ENCODE data around the gene CDPF1. TPM values are rescaled to one million over a fixed set of nuclear protein-coding genes. Genes with fewer than 3 reads are reported as not detected.

The CDPF1 gene
- total and polyA plus RNA-seq, 2 donors (not counting 3 experiments of a cell fraction or from before 2014, with no cell fraction given): 9.7 to 9.9 TPM

DNA sequence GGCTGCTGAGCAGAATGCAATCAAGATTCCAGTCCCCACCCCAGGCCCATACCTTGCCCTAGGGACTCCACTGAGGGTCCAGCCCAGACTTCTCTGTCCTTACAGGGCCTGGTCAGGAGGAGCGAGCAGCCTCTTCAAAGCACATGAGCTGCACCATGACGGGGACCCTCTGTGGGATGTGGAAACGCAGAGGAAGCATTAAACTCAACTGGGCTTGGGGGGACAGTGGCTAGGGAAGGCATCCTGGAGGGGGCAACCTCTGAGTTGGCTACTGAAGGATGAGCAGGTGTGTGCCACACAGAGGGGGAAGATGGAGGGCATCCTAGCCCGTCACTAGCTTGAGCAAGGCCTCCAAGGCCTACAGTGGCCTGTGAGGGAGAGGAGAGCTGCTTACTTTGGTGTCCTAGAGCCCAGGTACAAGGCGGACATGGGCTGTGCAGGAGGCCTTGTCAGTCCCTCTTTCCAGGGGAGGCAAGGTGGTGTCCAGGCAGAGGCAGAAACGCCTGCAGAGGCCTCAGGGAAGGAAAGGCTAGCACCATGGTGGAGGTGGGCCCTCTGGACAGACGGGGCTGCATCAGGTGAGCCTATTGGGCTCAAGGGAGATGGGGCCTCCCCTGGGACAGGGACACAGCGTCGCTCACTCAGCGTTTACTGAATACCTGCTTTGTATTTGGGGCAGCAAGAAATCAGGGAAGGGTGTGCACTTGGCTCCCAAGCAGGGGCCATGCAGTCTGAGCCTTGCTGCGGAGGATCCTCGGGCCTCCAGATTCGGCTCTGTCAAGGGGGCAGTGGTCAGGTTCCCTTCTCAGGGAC, 32.0 kb upstream of the CDPF1 start:
- H3K4me1 ChIP-seq (ENCODE audit: control insufficient read depth, extremely low read depth, insufficient read depth, low read length): no peaks in the 10 kb centered on the region
- no peak overlapping the region for H3K27ac ChIP-seq (ENCODE audit: insufficient read depth, low read depth, low read length)
- no peaks in the 10 kb centered on the region for H4K20me1 ChIP-seq (replicated peaks; ENCODE audit: control insufficient read depth, extremely low read depth, insufficient read depth, low read length)
- H3K4me3 ChIP-seq (replicated peaks in 1 of 3; ENCODE audit: insufficient read depth in 1 of 3, low read depth in 1 of 3, low read length in 3 of 3): no peak overlapping the region
- no peak overlapping the region for H3K9ac ChIP-seq (replicated peaks; ENCODE audit: extremely low read depth, insufficient read depth, low read length)
- FAIRE-seq: no peak
- no TSS peak for BruUV-seq (replicated peaks)
- H3K9me3 ChIP-seq (replicated peaks; ENCODE audit: control insufficient read depth, insufficient read depth, low read length): no peaks in the 10 kb centered on the region
- H3K36me3 ChIP-seq (ENCODE audit: control insufficient read depth in 2 of 2, extremely low read depth in 1 of 2, insufficient read depth in 2 of 2, low read length in 2 of 2): peaks cover 15 to 47% of the 10 kb centered on the region in 2 experiments
- H3K79me2 ChIP-seq (ENCODE audit: control insufficient read depth, insufficient read depth, low read length): no peaks in the 10 kb centered on the region
- TF ChIP-seq, protein P1, sequence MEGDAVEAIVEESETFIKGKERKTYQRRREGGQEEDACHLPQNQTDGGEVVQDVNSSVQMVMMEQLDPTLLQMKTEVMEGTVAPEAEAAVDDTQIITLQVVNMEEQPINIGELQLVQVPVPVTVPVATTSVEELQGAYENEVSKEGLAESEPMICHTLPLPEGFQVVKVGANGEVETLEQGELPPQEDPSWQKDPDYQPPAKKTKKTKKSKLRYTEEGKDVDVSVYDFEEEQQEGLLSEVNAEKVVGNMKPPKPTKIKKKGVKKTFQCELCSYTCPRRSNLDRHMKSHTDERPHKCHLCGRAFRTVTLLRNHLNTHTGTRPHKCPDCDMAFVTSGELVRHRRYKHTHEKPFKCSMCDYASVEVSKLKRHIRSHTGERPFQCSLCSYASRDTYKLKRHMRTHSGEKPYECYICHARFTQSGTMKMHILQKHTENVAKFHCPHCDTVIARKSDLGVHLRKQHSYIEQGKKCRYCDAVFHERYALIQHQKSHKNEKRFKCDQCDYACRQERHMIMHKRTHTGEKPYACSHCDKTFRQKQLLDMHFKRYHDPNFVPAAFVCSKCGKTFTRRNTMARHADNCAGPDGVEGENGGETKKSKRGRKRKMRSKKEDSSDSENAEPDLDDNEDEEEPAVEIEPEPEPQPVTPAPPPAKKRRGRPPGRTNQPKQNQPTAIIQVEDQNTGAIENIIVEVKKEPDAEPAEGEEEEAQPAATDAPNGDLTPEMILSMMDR (IDR thresholded peaks at IDR 0.05; ENCODE audit: extremely low read depth in 1 of 2, insufficient read depth in 1 of 2, low read depth in 1 of 2, low read length in 2 of 2): no peak
- TF ChIP-seq POLR2AphosphoS5 (IDR thresholded peaks at IDR 0.05; ENCODE audit: insufficient read depth, low read depth, low read length): no peak
- no peak for TF ChIP-seq GATA2 (IDR thresholded peaks at IDR 0.05; ENCODE audit: insufficient read depth, insufficient read length, low read depth, low read length)
- TF ChIP-seq MYC (IDR thresholded peaks at IDR 0.05; ENCODE audit: low read depth, low read length): no peak
- TF ChIP-seq, protein P2, sequence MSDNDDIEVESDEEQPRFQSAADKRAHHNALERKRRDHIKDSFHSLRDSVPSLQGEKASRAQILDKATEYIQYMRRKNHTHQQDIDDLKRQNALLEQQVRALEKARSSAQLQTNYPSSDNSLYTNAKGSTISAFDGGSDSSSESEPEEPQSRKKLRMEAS (IDR thresholded peaks at IDR 0.05; ENCODE audit: insufficient read depth, insufficient read length): no peak
- TF ChIP-seq POLR2A (IDR thresholded peaks at IDR 0.05; ENCODE audit: low read depth, low read length): no peak
- no peak for TF ChIP-seq EZH2 (IDR thresholded peaks at IDR 0.05; ENCODE audit: borderline replicate concordance, low read depth, low read length, severe bottlenecking)
- no peak for TF ChIP-seq JUN (IDR thresholded peaks at IDR 0.05; ENCODE audit: borderline replicate concordance, insufficient read depth, insufficient read length, low read depth)
- no peak for TF ChIP-seq FOS (IDR thresholded peaks at IDR 0.05; ENCODE audit: borderline replicate concordance, insufficient read depth, low read length)
- H3K4me2 ChIP-seq (ENCODE audit: insufficient read depth, low read length): no peak overlapping the region
- dilution Hi-C loops (cut with MboI; ENCODE audit: extremely low pct_ligation_motif_present, low sequenced_read_pairs): no loop called here
- H3K27me3 ChIP-seq (ENCODE audit: control insufficient read depth in 2 of 2, insufficient read depth in 2 of 2, low read length in 2 of 2): no peaks in the 10 kb centered on the region
- CTCF ChIA-PET: interaction anchor here (1.3 kb wide), 1 partner anchor 160 kb away, joined by 3 read pairs; no protein-coding TSS in a partner anchor
- POLR2A ChIA-PET: no interaction called here
- DNase-seq (ENCODE audit: low read depth, low spot score): no peak
- no peak overlapping the region for H2AFZ ChIP-seq (ENCODE audit: low read depth, low read length)
- H3K9me1 ChIP-seq (replicated peaks; ENCODE audit: control insufficient read depth, extremely low read depth, insufficient read depth, low read length): no peaks in the 10 kb centered on the region
- intact Hi-C loops (cut with micrococcal nuclease): no loop called here

Measured in endothelial cell of umbilical vein (primary cell).